Memory B cell (primary cell): ENCODE measurements around the gene GGT6.
"Not testable (repeated sequence)": the region's sequence is repeated elsewhere in the genome, so short reads cannot be mapped to it uniquely, and the experiment has no call there.

Experiments
- ATAC-seq: fragments of 150-1000 bp; cut with Tn5 transposase; 2 replicates; pipeline ENCODE4 v1.10.0; 2021; ENCODE audit warnings: low read depth, mild to moderate bottlenecking, moderate library complexity
- DNase-seq, 2 donors: peaks; one replicate each; pipeline ENCODE4 v3.0.0; 2022; ENCODE audit warnings: low spot score in 2 of 2
- H3K27ac Mint-ChIP-seq: one replicate; pipeline ENCODE4 v1.8.0; 2022; ENCODE audit warnings: mild to moderate bottlenecking, moderate library complexity, mixed read lengths
- H3K27me3 Mint-ChIP-seq: one replicate; pipeline ENCODE4 v1.8.0; 2022; ENCODE audit warnings: mixed read lengths
- H3K36me3 Mint-ChIP-seq: one replicate; pipeline ENCODE4 v1.8.0; 2022; ENCODE audit warnings: mild to moderate bottlenecking, mixed read lengths
- H3K4me1 Mint-ChIP-seq: one replicate; pipeline ENCODE4 v1.8.0; 2022; ENCODE audit warnings: mixed read lengths
- H3K4me3 Mint-ChIP-seq: one replicate; pipeline ENCODE4 v1.8.0; 2022; ENCODE audit warnings: mild to moderate bottlenecking, moderate library complexity, mixed read lengths
- H3K9me3 Mint-ChIP-seq: one replicate; pipeline ENCODE4 v1.8.0; 2022; ENCODE audit warnings: mixed read lengths

GGT6 gene

DNA sequence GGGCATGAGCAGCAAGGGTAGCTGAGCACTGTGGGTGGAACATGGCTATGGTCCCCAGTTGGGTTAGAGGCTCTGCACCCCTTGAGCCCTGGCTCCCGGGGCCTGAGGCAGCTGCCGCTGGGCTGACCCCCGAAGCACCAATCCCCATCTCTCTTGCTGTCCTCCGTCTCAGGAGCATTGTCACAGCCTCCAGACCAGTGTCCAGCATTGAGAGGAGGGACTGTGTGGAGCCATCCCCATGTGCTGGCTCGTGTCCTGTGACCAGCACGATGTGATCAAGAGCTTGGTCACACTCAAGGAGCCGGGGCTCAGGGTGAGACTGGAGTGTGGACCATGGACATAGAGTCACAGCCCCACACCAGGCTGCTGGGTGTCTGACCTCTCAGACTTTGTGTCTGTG, 26.8 kb upstream of the GGT6 start:
- no peak overlapping the region for H3K4me3 Mint-ChIP-seq
- peaks cover 32% of the 10 kb centered on the region for H3K27me3 Mint-ChIP-seq
- no peak for DNase-seq
- no peak for ATAC-seq
- H3K9me3 Mint-ChIP-seq, result no peaks in the 10 kb centered on the region
- H3K36me3 Mint-ChIP-seq, result no peaks in the 10 kb centered on the region
- H3K27ac Mint-ChIP-seq, result no peak overlapping the region
- peaks cover 5% of the 10 kb centered on the region for H3K4me1 Mint-ChIP-seq

GRCh38 chr17:4586043-4586442, 25.7 kb upstream of the GGT6 start:
- Mint-ChIP-seq H3K4me1 (peaks cover 5% of the 10 kb centered on the region), H3K4me3 (no peak overlapping the region), H3K27ac (no peak overlapping the region), H3K27me3 (peaks cover 37% of the 10 kb centered on the region), H3K36me3 (no peaks in the 10 kb centered on the region), H3K9me3 (no peaks in the 10 kb centered on the region)
- no peak for DNase-seq
- ATAC-seq, result no peak

DNA sequence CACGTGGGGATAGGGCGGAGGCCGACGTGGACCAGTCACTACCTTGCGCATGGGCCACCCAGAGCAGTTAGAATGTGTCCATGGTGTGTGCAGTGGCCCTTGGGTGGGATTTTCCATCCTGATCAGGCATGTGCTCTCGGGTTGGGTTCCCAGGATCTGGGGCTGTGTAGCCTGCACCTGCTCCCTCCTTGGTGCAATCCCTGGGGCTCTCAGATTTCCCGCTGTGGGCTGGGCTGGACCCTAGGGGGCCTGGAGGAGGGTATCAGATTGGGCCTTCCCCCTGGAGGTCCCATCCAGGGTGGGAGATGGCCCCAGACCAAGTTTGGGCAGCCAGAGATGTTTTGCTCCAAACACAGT, 25.2 kb upstream of the GGT6 start:
- Mint-ChIP-seq H3K9me3 (no peaks in the 10 kb centered on the region), H3K27me3 (peaks cover 38% of the 10 kb centered on the region), H3K36me3 (no peaks in the 10 kb centered on the region), H3K4me1 (peaks cover 5% of the 10 kb centered on the region), H3K27ac (no peak overlapping the region), H3K4me3 (no peak overlapping the region)
- ATAC-seq, result no peak
- no peak for DNase-seq

GRCh38 chr17:4584917-4585637, 24.7 kb upstream of the GGT6 start:
- no peaks in the 10 kb centered on the region for H3K36me3 Mint-ChIP-seq
- H3K4me1 Mint-ChIP-seq, result peaks cover 5% of the 10 kb centered on the region
- ATAC-seq, result no peak
- H3K27me3 Mint-ChIP-seq, result peaks cover 33% of the 10 kb centered on the region
- no peak for DNase-seq
- H3K9me3 Mint-ChIP-seq, result no peaks in the 10 kb centered on the region
- peak overlapping the region; percentile 30 for H3K4me3 Mint-ChIP-seq
- no peak overlapping the region for H3K27ac Mint-ChIP-seq

GRCh38 chr17:4584101-4584916, 23.9 kb upstream of the GGT6 start, which contains the start of gene SMTNL2:
Gene SMTNL2, plus strand, starts transcription at chr17:4584529. Its CDS starts 77 bp downstream, at chr17:4584606.
- peaks cover 5% of the 10 kb centered on the region for H3K4me1 Mint-ChIP-seq
- peak in 1 of 2 donors; percentile 25 for DNase-seq
- peak; percentile 57 for ATAC-seq

DNA sequence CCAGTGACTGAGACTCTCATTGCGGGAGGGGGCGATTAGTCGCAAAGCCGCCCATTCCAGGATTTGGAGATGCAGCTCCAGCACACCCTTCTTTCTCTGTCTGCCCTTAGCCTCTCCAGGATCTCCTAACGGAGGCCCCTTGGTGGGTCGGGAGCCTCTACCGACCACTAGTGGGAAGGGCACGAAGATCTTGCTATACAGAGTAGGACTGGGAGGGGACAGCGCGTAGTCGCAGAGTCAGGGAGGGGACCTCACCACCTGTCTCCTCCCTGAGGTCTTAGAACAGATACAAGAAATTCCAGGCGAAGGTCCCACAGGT, 23.4 kb upstream of the GGT6 start:
- DNase-seq (no peak), ATAC-seq (peak; percentile 69)
- peaks cover 5% of the 10 kb centered on the region for H3K4me1 Mint-ChIP-seq
- H3K27ac Mint-ChIP-seq, result no peak overlapping the region
- peak overlapping the region; percentile 81 for H3K4me3 Mint-ChIP-seq
- peaks cover 34% of the 10 kb centered on the region for H3K27me3 Mint-ChIP-seq
- no peaks in the 10 kb centered on the region for H3K9me3 Mint-ChIP-seq
- H3K36me3 Mint-ChIP-seq, result no peaks in the 10 kb centered on the region

More at GRCh38 chr17:4584101-4584916, 23.9 kb upstream of the GGT6 start, which contains the start of gene SMTNL2:
- Mint-ChIP-seq H3K9me3 (no peaks in the 10 kb centered on the region), H3K27me3 (peaks cover 34% of the 10 kb centered on the region), H3K27ac (no peak within 1 kb of the TSS), H3K4me3 (peak within 1 kb of the TSS; percentile 81), H3K36me3 (no peaks in the 10 kb centered on the region)

GRCh38 chr17:4583206-4583605, 22.8 kb upstream of the GGT6 start:
- no peak overlapping the region for H3K4me3 Mint-ChIP-seq
- H3K4me1 Mint-ChIP-seq, result peaks cover 5% of the 10 kb centered on the region
- ATAC-seq, result no peak
- no peak overlapping the region for H3K27ac Mint-ChIP-seq
- no peaks in the 10 kb centered on the region for H3K36me3 Mint-ChIP-seq
- DNase-seq, result no peak
- H3K27me3 Mint-ChIP-seq, result peaks cover 34% of the 10 kb centered on the region
- no peaks in the 10 kb centered on the region for H3K9me3 Mint-ChIP-seq

- no peak overlapping the region for H3K27ac Mint-ChIP-seq
- H3K27me3 Mint-ChIP-seq, result peaks cover 36% of the 10 kb centered on the region
- no peaks in the 10 kb centered on the region for H3K36me3 Mint-ChIP-seq
- peaks cover 5% of the 10 kb centered on the region for H3K4me1 Mint-ChIP-seq
- ATAC-seq (no peak), DNase-seq (no peak)
- no peak overlapping the region for H3K4me3 Mint-ChIP-seq
- H3K9me3 Mint-ChIP-seq, result no peaks in the 10 kb centered on the region
Observed at GRCh38 chr17:4582691-4583090, 22.3 kb upstream of the GGT6 start.

GRCh38 chr17:4582101-4582501, 21.7 kb upstream of the GGT6 start:
- no peaks in the 10 kb centered on the region for H3K36me3 Mint-ChIP-seq
- H3K4me1 Mint-ChIP-seq, result peaks cover 5% of the 10 kb centered on the region
- H3K4me3 Mint-ChIP-seq, result no peak overlapping the region
- H3K9me3 Mint-ChIP-seq, result no peaks in the 10 kb centered on the region
- ATAC-seq, result no peak
- no peak for DNase-seq
- no peak overlapping the region for H3K27ac Mint-ChIP-seq
- H3K27me3 Mint-ChIP-seq, result peaks cover 36% of the 10 kb centered on the region

DNA sequence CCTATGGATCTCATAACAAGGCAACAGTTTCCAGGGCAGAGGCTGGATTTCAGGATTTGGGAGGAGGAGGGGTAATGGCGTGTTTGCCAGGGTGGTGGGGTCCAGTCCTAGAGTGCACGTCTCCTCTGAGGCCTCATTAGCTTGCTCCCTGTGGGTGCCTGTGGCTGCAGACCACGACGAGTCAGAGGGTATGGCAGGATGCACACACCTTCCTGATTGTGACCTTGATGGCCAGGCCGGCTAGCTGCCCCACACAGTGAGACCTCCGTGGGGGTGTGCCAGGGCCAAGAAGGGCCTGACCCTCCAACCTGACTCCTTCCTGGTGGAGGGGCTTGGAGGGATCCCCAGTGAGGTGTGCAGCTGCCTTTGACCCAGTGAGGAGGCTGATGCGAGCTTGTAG, 19.9 kb upstream of the GGT6 start:
- Mint-ChIP-seq H3K27me3 (peaks cover 29% of the 10 kb centered on the region), H3K4me1 (peaks cover 5% of the 10 kb centered on the region)

GRCh38 chr17:4579678-4580077, 19.3 kb upstream of the GGT6 start:
- ATAC-seq (no peak), DNase-seq (no peak)
- no peaks in the 10 kb centered on the region for H3K36me3 Mint-ChIP-seq
- H3K4me1 Mint-ChIP-seq, result peaks cover 5% of the 10 kb centered on the region
- H3K9me3 Mint-ChIP-seq, result no peaks in the 10 kb centered on the region
- peaks cover 27% of the 10 kb centered on the region for H3K27me3 Mint-ChIP-seq
- H3K4me3 Mint-ChIP-seq, result no peak overlapping the region
- no peak overlapping the region for H3K27ac Mint-ChIP-seq

More for the DNA sequence above, 19.9 kb upstream of the GGT6 start:
- DNase-seq (no peak), ATAC-seq (no peak)
- no peak overlapping the region for H3K4me3 Mint-ChIP-seq
- H3K27ac Mint-ChIP-seq, result no peak overlapping the region
- no peaks in the 10 kb centered on the region for H3K36me3 Mint-ChIP-seq
- no peaks in the 10 kb centered on the region for H3K9me3 Mint-ChIP-seq

GRCh38 chr17:4578349-4578748, 18.0 kb upstream of the GGT6 start:
- H3K4me1 Mint-ChIP-seq, ATAC-seq, DNase-seq, H3K36me3 Mint-ChIP-seq, H3K4me3 Mint-ChIP-seq, H3K9me3 Mint-ChIP-seq, H3K27ac Mint-ChIP-seq: not testable (repeated sequence)
- peaks cover 24% of the 10 kb centered on the region for H3K27me3 Mint-ChIP-seq

DNA sequence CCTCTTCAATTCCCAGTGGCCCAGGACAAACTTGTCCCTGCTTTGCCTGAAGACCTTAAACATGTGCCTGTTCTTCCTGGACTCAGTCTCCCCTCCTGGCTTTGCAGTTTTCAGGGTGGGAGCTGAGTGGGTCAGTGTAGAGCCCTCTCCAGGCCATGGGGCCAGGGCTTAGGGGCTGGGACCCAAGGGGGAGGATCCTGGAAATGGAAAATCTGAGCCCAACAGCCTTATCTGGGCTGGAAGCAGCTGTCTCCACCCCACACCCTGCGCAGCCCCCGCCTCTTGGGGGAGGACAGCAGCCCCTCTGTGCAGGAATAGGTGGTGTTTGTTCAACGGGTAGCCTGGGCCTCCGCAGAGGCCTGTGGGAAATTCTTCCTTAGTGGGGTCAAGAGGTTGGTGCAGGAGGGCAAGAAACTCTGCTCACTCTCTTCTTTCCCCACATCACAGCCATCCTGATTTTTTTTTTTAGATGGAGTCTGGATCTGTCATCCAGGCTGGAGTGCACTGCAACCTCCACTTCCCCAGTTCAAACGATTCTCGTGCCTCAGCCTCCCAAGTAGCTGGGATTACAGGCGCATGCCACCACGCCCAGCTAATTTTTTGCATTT, 17.1 kb upstream of the GGT6 start:
- DNase-seq (no peak), ATAC-seq (no peak)
- peaks cover 21% of the 10 kb centered on the region for H3K27me3 Mint-ChIP-seq
- H3K27ac Mint-ChIP-seq, result no peak overlapping the region
- H3K9me3 Mint-ChIP-seq, result no peaks in the 10 kb centered on the region
- H3K4me3 Mint-ChIP-seq, result no peak overlapping the region
- H3K4me1 Mint-ChIP-seq, result peaks cover 7% of the 10 kb centered on the region
- no peaks in the 10 kb centered on the region for H3K36me3 Mint-ChIP-seq

DNA sequence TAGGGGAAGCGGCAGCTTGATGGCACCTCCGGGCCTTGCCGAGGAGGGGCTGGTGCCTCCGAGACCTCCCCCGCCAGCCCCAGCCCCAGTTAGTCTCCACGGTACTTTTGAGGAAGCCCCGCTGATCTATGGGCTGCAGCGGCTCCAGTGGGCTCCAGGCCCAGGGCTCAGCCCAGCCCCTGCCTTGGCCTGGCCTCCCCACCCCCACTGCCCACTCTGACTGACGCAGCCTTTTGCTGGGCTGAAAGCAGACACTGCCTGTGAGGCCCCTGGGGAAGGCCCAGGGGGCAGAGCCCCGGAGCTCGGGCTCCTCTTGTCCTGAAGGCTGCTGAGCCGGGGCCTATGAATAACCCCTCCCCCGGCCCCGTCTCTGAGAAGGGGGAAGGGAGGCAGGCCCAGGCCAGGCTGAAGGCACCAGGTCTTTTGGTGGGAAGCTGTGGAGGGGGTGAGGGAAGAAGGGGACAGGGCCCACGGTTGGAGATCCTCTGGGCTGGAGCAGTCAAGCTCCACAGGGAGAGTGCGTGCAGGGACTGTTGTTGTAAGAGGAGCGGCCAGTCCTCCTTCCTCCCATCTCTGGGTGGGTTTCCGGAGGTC, 16.4 kb upstream of the GGT6 start:
- DNase-seq (no peak), ATAC-seq (no peak)
- Mint-ChIP-seq H3K27me3 (peaks cover 18% of the 10 kb centered on the region), H3K36me3 (no peaks in the 10 kb centered on the region), H3K9me3 (no peaks in the 10 kb centered on the region), H3K4me3 (no peak overlapping the region), H3K4me1 (peaks cover 7% of the 10 kb centered on the region), H3K27ac (no peak overlapping the region)
